HG02884 (cell line): Measurements from ENCODE around the gene TMEM62.

Experiments
- ATAC-seq: cut with Tn5 transposase; IDR thresholded peaks from one replicate; pipeline ENCODE4 v1.9.1; 2021; ENCODE audit warnings: mild to moderate bottlenecking, moderate library complexity; ENCODE audit not compliant: unreplicated experiment

Gene TMEM62

GRCh38 chr15:43226436-43227305 lies 93.3 kb downstream of the TMEM62 start:
- ATAC-seq: no peak

- ATAC-seq: no peak
Observed at GRCh38 chr15:43229977-43230376, 96.6 kb downstream of the TMEM62 start.

GRCh38 chr15:43230640-43231115 lies 97.3 kb downstream of the TMEM62 start:
- ATAC-seq: no peak

- ATAC-seq: no peak
Observed at GRCh38 chr15:43232289-43232874, 99.0 kb downstream of the TMEM62 start.
